HCT116 (cell line): Measurements from ENCODE around the gene SLC35F1. TPM values are rescaled to one million over a fixed set of nuclear protein-coding genes. Genes with fewer than 3 reads are reported as not detected.

ENCODE experiments used
- ATAC-seq: fragments of 200-7000 bp; cut with Tn5 transposase; 2 replicates; pipeline ENCODE4 v1.9.1; 2020; ENCODE audit warnings: mild to moderate bottlenecking, moderate library complexity
- BruUV-seq: library from RNA; stranded (reverse); fragments of 400-500 nt; replicated peaks from 2 replicates; lab custom pipeline; 2021; lab: Mats Ljungman, UMichigan
- CTCF ChIA-PET: fragments of 300-600 bp; sonication (Branson Sonifier 250); formaldehyde crosslinking; loops from one replicate; lab custom pipeline; 2021; ENCODE audit warnings: antibody characterized with exemption; lab: Charles Lee
- POLR2A ChIA-PET: fragments of 300-600, 350-600 bp; sonication (Branson Sonifier 250); formaldehyde crosslinking; loops from one replicate; lab custom pipeline; 2021; ENCODE audit warnings: antibody characterized with exemption; lab: Charles Lee
- RAD21 ChIA-PET, 2 experiments: fragments of 300-600 bp; sonication (Branson Sonifier 250); formaldehyde crosslinking; loops; one replicate each; lab custom pipeline; 2023; ENCODE audit warnings: low total read pairs in 2 of 2; ENCODE audit not compliant: uncharacterized antibody in 2 of 2, unreplicated experiment in 2 of 2, low non-redundant PET in 1 of 2; lab: Charles Lee
- DNase-seq: peaks from one replicate; pipeline ENCODE4 v3.0.0-alpha.2; 2010; ENCODE audit warnings: low read depth, low spot score
- H2AFZ ChIP-seq: fragments of 200-600 bp; shearing (Covaris generic), sonication (generic); 2 replicates; pipeline ENCODE4 v1.6.1; 2017; ENCODE audit warnings: low read depth, mixed run types, mixed read lengths, antibody characterized with exemption, low read length; ENCODE audit not compliant: poor library complexity, severe bottlenecking
- H3K27ac ChIP-seq: 2 replicates; pipeline ENCODE4 v1.5.1; 2012; ENCODE audit warnings: low read depth, low read length
- H3K27me3 ChIP-seq: fragments of 200-600 bp; sonication (generic); 2 replicates; pipeline ENCODE4 v1.6.1; 2016; ENCODE audit warnings: mixed run types, low read length, mixed read lengths; ENCODE audit not compliant: insufficient read depth
- H3K36me3 ChIP-seq, 2 experiments: fragments of 200-500 bp in 1 of 2; fragments of 200-600 bp in 1 of 2; sonication (Bioruptor generic) in 1 of 2; sonication (generic) in 1 of 2; 2 replicates each; pipeline versions ENCODE4 v1.5.1 to v1.6.1; 2014 to 2016; ENCODE audit warnings: low read length in 2 of 2, inconsistent platforms in 1 of 2, mixed read lengths in 1 of 2, mixed run types in 1 of 2; ENCODE audit not compliant: insufficient read depth in 2 of 2, control insufficient read depth in 1 of 2
- H3K4me1 ChIP-seq, 2 experiments: fragments of 200-600 bp in 1 of 2; sonication (generic) in 1 of 2; 2 replicates each; pipeline versions ENCODE4 v1.5.1 to v1.6.1; 2012 to 2017; ENCODE audit warnings: low read length in 2 of 2, inconsistent platforms in 1 of 2, mild to moderate bottlenecking in 1 of 2, mixed read lengths in 1 of 2, mixed run types in 1 of 2, moderate library complexity in 1 of 2; ENCODE audit not compliant: insufficient read depth in 2 of 2, control insufficient read depth in 1 of 2
- H3K4me2 ChIP-seq: fragments of 200-600 bp; sonication (generic); 2 replicates; pipeline ENCODE4 v1.6.1; 2017; ENCODE audit warnings: mixed run types, low read length, mixed read lengths
- H3K4me3 ChIP-seq, 2 experiments: fragments of 200-600 bp in 1 of 2; sonication (generic) in 1 of 2; replicated peaks in 1 of 2; 2 replicates each; pipeline ENCODE4 v1.5.1; 2011 to 2016; ENCODE audit warnings: low read length in 2 of 2, control low read depth in 1 of 2, low read depth in 1 of 2, mild to moderate bottlenecking in 1 of 2, mixed read lengths in 1 of 2, mixed run types in 1 of 2
- H3K79me2 ChIP-seq: fragments of 200-600 bp; sonication (generic); 2 replicates; pipeline ENCODE4 v1.6.1; 2017; ENCODE audit warnings: mild to moderate bottlenecking, mixed run types, low read length, moderate library complexity, mixed read lengths; ENCODE audit not compliant: insufficient read depth
- H3K9ac ChIP-seq: fragments of 200-600 bp; sonication (generic); 2 replicates; pipeline ENCODE4 v1.6.1; 2016; ENCODE audit warnings: low read length, mixed read lengths
- H3K9me2 ChIP-seq: fragments of 200-600 bp; sonication (generic), shearing (Covaris generic); 2 replicates; pipeline ENCODE4 v1.6.1; 2017; ENCODE audit warnings: mixed run types, mild to moderate bottlenecking, moderate library complexity; ENCODE audit not compliant: insufficient read depth
- H3K9me3 ChIP-seq, 2 experiments: fragments of 200-500 bp in 1 of 2; fragments of 200-600 bp in 1 of 2; sonication (Bioruptor generic) in 1 of 2; sonication (generic) in 1 of 2; 2 replicates each; pipeline ENCODE4 v1.6.1; 2014 to 2017; ENCODE audit warnings: low read length in 2 of 2, mixed read lengths in 2 of 2, inconsistent platforms in 1 of 2, low read depth in 1 of 2, mild to moderate bottlenecking in 1 of 2, mixed run types in 1 of 2, moderate library complexity in 1 of 2; ENCODE audit not compliant: control insufficient read depth in 1 of 2, insufficient read depth in 1 of 2
- H4K20me1 ChIP-seq: fragments of 200-600 bp; sonication (generic), shearing (Covaris generic); 2 replicates; pipeline ENCODE4 v1.6.1; 2017; ENCODE audit warnings: mixed run types, mild to moderate bottlenecking, moderate library complexity; ENCODE audit not compliant: insufficient read depth
- ATF3 ChIP-seq: IDR thresholded peaks from 2 replicates; pipeline ENCODE4 v1.6.1; 2012
- CBX3 ChIP-seq: IDR thresholded peaks from 2 replicates; pipeline ENCODE4 v1.6.1; 2012; ENCODE audit warnings: low read depth
- CEBPB ChIP-seq: IDR thresholded peaks from 2 replicates; pipeline ENCODE4 v1.6.1; 2012; ENCODE audit warnings: low read depth
- CTCF ChIP-seq, 3 experiments: fragments of 200-600 bp in 1 of 3; sonication (generic) in 1 of 3; IDR thresholded peaks in 2 of 3; conservative IDR thresholded peaks in 1 of 3; 2 replicates each; pipeline ENCODE4 v1.5.1; 2012 to 2017; ENCODE audit warnings: low read depth in 2 of 3, low read length in 2 of 3, antibody characterized with exemption in 1 of 3, borderline replicate concordance in 1 of 3, control low read depth in 1 of 3, mild to moderate bottlenecking in 1 of 3, mixed read lengths in 1 of 3, mixed run types in 1 of 3, moderate library complexity in 1 of 3; ENCODE audit not compliant: insufficient read depth in 1 of 3
- EGR1 ChIP-seq: IDR thresholded peaks from 2 replicates; pipeline ENCODE4 v1.6.1; 2012; ENCODE audit warnings: low read depth
- ELF1 ChIP-seq: IDR thresholded peaks from 2 replicates; pipeline ENCODE4 v1.6.1; 2012; ENCODE audit warnings: low read depth, borderline replicate concordance
- EZH2phosphoT487 ChIP-seq: fragments of 200-600 bp; IDR thresholded peaks from 2 replicates; pipeline ENCODE4 v1.6.1; 2018; ENCODE audit warnings: antibody characterized with exemption, borderline replicate concordance
- JUND ChIP-seq: IDR thresholded peaks from 2 replicates; pipeline ENCODE4 v1.6.1; 2012
- RAD21 ChIP-seq: IDR thresholded peaks from 2 replicates; pipeline ENCODE4 v1.6.1; 2012; ENCODE audit warnings: low read depth, mild to moderate bottlenecking
- REST ChIP-seq: IDR thresholded peaks from 2 replicates; pipeline ENCODE4 v1.6.1; 2012; ENCODE audit warnings: low read depth
- SP1 ChIP-seq: IDR thresholded peaks from 2 replicates; pipeline ENCODE4 v1.6.1; 2012; ENCODE audit warnings: low read depth
- SRF ChIP-seq: IDR thresholded peaks from 2 replicates; pipeline ENCODE4 v1.6.1; 2012; ENCODE audit warnings: low read depth
- YY1 ChIP-seq: IDR thresholded peaks from 2 replicates; pipeline ENCODE4 v1.6.1; 2011; ENCODE audit warnings: low read length, low read depth, moderate library complexity, mild to moderate bottlenecking; ENCODE audit not compliant: insufficient replicate concordance; ENCODE audit errors: extremely low read depth
- ZBTB33 ChIP-seq: IDR thresholded peaks from 2 replicates; pipeline ENCODE4 v1.6.1; 2011; ENCODE audit warnings: mild to moderate bottlenecking, low read length, moderate library complexity; ENCODE audit not compliant: insufficient replicate concordance; ENCODE audit errors: extremely low read depth
- ZFX ChIP-seq: fragments of 450-650 bp; IDR thresholded peaks from 2 replicates; pipeline ENCODE4 v1.6.1; 2017
- ZNF274 ChIP-seq: fragments of 200-500 bp; sonication (Bioruptor generic); IDR thresholded peaks from 2 replicates; pipeline ENCODE4 v1.6.1; 2014; ENCODE audit warnings: mild to moderate bottlenecking, low read depth, low read length, inconsistent platforms
- intact Hi-C: fragments of 100-400 bp; cut with micrococcal nuclease; formaldehyde crosslinking; loops from 2 replicates; pipeline ENCODE4 v1.10.0; 2022
- total RNA-seq: library from RNA; stranded (reverse); gene quantifications from one replicate; pipeline ENCODE4 v1.2.1, GENCODE V29; 2021; ENCODE audit not compliant: unreplicated experiment
- TF ChIP-seq, protein P1 (sequence below): IDR thresholded peaks from 2 replicates; pipeline ENCODE4 v1.6.1; 2012

SLC35F1 gene
- total RNA-seq, 1 experiment from 2014 or later: 0.07 TPM

DNA sequence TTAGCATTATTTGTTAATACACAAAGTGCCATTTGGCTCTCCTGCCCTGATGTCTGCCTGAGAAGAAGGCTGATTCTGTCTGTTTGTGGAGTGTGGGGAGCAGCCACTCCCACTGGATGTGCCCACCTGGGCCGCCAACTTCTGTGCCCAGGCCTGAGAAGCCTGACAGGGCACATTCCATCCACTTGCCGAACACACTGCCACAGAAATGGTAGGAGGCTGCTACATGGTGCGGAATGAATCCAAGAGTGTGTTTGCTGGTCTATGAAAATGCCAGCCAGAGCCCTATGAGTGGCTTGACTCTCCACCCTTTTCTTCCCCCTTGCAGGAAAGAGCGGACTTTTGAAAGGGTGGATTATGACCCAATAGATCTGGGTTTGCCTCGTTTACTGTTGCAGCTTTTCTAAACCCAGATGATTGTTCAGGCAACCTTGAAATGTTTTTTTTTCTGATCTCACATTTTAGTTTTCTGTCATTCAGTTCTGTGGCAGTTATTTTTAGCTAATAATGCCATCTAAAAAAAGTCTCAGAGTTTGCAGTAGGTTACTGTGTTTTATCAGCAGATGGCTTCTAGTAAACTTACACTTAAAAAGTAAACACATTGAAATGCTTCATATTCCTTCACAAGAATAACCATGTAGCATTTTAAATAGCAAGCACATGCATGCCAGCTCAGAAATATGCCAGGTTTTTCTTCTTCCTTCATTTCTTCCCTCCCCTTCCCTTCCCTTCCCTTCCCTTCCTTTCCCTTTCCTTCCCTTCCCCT, 196.5 kb downstream of the SLC35F1 start:
- H3K4me1 ChIP-seq: no peaks in the 10 kb centered on the region
- BruUV-seq: no TSS peak
- POLR2A ChIA-PET: no interaction called here
- H3K27ac ChIP-seq: no peak overlapping the region
- CTCF ChIA-PET: no interaction called here
- no peaks in the 10 kb centered on the region; the same call in 1 of the 2 replicates for H3K27me3 ChIP-seq
- H3K9ac ChIP-seq: no peak overlapping the region
- ATAC-seq (no peak), DNase-seq (no peak)
- no peaks in the 10 kb centered on the region for H4K20me1 ChIP-seq
- RAD21 ChIA-PET: no interaction called here
- no peaks in the 10 kb centered on the region; the same call in 1 of the 2 replicates for H3K9me2 ChIP-seq
- no peak overlapping the region for H2AFZ ChIP-seq
- H3K9me3 ChIP-seq: 0 out of 4 replicates have a peak, but pooled peaks cover 0 to 5% of the 10 kb centered on the region in 2 experiments
- H3K79me2 ChIP-seq: no peaks in the 10 kb centered on the region
- no peaks in the 10 kb centered on the region for H3K36me3 ChIP-seq
- no peak overlapping the region for H3K4me2 ChIP-seq
- intact Hi-C loops: no loop called here
- TF ChIP-seq YY1 (no peak), ZBTB33 (no peak), EZH2phosphoT487 (no peak), JUND (no peak), SP1 (no peak), CEBPB (no peak), REST (no peak), ATF3 (no peak), CBX3 (no peak), ZNF274 (no peak), CTCF (IDR thresholded peaks at IDR 0.05 in 2 of 3, conservative IDR thresholded peaks at IDR 0.05 in 1 of 3; ENCODE audit: borderline replicate concordance in 1 of 3, insufficient read depth in 1 of 3, low read depth in 2 of 3, low read length in 2 of 3) (no peak), RAD21 (no peak), ELF1 (no peak), ZFX (no peak), EGR1 (no peak), SRF (no peak)
- TF ChIP-seq, protein P1, sequence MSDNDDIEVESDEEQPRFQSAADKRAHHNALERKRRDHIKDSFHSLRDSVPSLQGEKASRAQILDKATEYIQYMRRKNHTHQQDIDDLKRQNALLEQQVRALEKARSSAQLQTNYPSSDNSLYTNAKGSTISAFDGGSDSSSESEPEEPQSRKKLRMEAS: no peak
- no peak overlapping the region for H3K4me3 ChIP-seq
